HG03457 (cell line): ENCODE results near the gene ZFHX3.

Experiments
- ATAC-seq: cut with Tn5 transposase; IDR thresholded peaks from one replicate; pipeline ENCODE4 v1.9.1; 2021; ENCODE audit warnings: moderate number of reproducible peaks; ENCODE audit not compliant: unreplicated experiment

ZFHX3 gene

GRCh38 chr16:72837846-72838585, 209.9 kb downstream of the ZFHX3 start:
- ATAC-seq = no peak

GRCh38 chr16:72836985-72837384, 210.9 kb downstream of the ZFHX3 start:
- ATAC-seq = no peak

- ATAC-seq = no peak
Observed at GRCh38 chr16:72836181-72836580, 211.7 kb downstream of the ZFHX3 start.

- ATAC-seq = no peak
Observed at GRCh38 chr16:72835086-72835485, 212.8 kb downstream of the ZFHX3 start.

GRCh38 chr16:72834499-72834898, 213.4 kb downstream of the ZFHX3 start:
- no peak for ATAC-seq

- no peak for ATAC-seq
Observed at GRCh38 chr16:72833969-72834368, 214.0 kb downstream of the ZFHX3 start.

GRCh38 chr16:72833482-72833881, 214.4 kb downstream of the ZFHX3 start:
- no peak for ATAC-seq

- ATAC-seq = no peak
Observed at GRCh38 chr16:72832621-72833248, 215.2 kb downstream of the ZFHX3 start.

- no peak for ATAC-seq
Observed at GRCh38 chr16:72829846-72830775, 217.8 kb downstream of the ZFHX3 start.

GRCh38 chr16:72827866-72828265, 220.1 kb downstream of the ZFHX3 start:
- no peak for ATAC-seq

GRCh38 chr16:72825912-72826621, 221.9 kb downstream of the ZFHX3 start:
- ATAC-seq = no peak

- ATAC-seq = no peak
Observed at GRCh38 chr16:72824761-72825160, 223.2 kb downstream of the ZFHX3 start.

GRCh38 chr16:72824027-72824426, 223.9 kb downstream of the ZFHX3 start:
- no peak for ATAC-seq

GRCh38 chr16:72821185-72821950, 226.6 kb downstream of the ZFHX3 start:
- no peak for ATAC-seq

- ATAC-seq = no peak
Observed at GRCh38 chr16:72819345-72819744, 228.6 kb downstream of the ZFHX3 start.

- ATAC-seq = no peak
Observed at GRCh38 chr16:72818236-72818845, 229.6 kb downstream of the ZFHX3 start.

- no peak for ATAC-seq
Observed at GRCh38 chr16:72815348-72816318, 232.3 kb downstream of the ZFHX3 start.

GRCh38 chr16:72814226-72814625, 233.7 kb downstream of the ZFHX3 start:
- no peak for ATAC-seq

- ATAC-seq = no peak
Observed at GRCh38 chr16:72812672-72813071, 235.3 kb downstream of the ZFHX3 start.
